Measurements from ENCODE around the gene RAB37.

Gene RAB37

DNA sequence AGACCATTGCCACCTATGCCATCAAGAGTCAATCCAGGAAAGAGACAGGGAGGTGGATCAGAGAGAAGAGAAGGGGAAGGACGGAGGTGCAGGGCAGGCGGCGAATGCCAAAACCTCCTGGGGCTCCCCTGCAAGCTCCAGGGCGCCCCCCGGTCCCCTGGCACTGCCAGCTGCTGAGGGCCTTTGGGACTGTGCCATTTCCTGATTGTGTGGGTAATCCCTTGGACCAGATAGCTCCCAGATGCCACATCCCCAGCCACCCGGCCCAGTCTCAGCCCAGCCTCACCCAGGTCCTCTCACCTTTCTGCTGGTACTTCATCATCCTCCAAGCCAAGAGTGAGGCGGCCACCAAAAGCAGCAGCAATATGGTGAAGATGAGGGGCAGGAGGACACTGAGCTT is 39.0 kb upstream of the RAB37 start:
- DNase-seq (ENCODE audit: low spot score) = no peak
- TF ChIP-seq, protein P1, sequence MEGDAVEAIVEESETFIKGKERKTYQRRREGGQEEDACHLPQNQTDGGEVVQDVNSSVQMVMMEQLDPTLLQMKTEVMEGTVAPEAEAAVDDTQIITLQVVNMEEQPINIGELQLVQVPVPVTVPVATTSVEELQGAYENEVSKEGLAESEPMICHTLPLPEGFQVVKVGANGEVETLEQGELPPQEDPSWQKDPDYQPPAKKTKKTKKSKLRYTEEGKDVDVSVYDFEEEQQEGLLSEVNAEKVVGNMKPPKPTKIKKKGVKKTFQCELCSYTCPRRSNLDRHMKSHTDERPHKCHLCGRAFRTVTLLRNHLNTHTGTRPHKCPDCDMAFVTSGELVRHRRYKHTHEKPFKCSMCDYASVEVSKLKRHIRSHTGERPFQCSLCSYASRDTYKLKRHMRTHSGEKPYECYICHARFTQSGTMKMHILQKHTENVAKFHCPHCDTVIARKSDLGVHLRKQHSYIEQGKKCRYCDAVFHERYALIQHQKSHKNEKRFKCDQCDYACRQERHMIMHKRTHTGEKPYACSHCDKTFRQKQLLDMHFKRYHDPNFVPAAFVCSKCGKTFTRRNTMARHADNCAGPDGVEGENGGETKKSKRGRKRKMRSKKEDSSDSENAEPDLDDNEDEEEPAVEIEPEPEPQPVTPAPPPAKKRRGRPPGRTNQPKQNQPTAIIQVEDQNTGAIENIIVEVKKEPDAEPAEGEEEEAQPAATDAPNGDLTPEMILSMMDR (IDR thresholded peaks at IDR 0.05) = no peak
- Histone ChIP-seq H3K27ac (no peak overlapping the region), H3K4me3 (no peak overlapping the region)

DNA sequence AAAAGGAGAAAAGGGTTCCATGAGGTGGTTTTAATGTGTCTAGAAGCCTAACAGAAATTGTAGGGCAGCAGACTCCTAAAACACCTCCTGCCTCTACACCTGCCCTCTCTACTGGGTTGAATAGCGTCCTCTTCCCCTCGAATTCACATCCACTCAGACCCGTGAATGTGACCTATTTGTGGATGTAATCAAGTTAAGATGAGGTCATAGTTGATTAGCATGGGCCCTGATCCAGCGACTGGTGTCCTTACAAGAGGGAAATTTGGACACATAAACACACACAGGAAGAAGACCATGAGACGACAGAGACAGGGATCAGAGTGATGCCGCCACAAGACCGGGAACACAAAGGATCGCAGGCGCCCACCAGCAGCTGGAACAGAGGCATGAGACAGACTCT is 37.8 kb upstream of the RAB37 start:
- Histone ChIP-seq H3K27ac (no peak overlapping the region), H3K4me3 (no peak overlapping the region)
- TF ChIP-seq, protein P1 (IDR thresholded peaks at IDR 0.05) = no peak
- no peak for DNase-seq (ENCODE audit: low spot score)

DNA sequence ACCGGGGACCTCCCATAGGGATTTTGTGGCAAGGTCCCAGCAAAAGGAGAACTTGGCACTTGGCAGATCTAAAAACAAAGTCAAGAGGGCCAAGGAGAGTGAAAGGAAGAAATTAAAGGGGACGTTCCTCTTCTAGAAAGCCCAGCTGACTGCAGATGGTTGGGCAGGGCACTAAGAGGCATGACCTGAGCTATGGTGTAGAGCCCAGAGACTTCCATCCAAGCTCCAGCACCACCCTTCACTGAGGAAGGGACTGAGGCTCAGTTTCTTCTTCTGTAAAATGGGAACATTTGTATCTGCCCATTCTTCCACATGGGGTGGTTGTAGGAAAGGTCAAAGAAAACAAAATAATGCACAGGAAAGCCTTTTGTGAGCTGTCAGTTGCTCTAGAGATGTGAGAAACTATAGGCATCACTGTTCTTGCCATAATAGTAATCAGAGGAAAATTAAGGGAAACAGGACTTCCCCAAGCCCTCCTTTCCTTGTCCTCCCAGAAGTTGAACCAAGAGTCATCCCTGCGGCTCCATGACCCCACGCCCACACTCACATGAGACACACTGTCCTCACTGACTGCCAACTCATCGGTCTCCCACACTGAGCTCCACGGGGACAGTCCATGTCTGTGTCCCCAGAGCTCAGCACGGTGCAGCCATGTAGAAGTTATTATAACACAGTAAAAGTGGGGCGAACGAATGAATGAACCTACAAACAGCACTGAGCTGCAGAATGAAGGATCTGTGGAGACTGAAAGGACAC is 34.8 kb upstream of the RAB37 start:
- TF ChIP-seq, protein P1 (IDR thresholded peaks at IDR 0.05) = no peak
- no peak for DNase-seq (ENCODE audit: low spot score)
- Histone ChIP-seq H3K4me3 (no peak overlapping the region), H3K27ac (no peak overlapping the region)

DNA sequence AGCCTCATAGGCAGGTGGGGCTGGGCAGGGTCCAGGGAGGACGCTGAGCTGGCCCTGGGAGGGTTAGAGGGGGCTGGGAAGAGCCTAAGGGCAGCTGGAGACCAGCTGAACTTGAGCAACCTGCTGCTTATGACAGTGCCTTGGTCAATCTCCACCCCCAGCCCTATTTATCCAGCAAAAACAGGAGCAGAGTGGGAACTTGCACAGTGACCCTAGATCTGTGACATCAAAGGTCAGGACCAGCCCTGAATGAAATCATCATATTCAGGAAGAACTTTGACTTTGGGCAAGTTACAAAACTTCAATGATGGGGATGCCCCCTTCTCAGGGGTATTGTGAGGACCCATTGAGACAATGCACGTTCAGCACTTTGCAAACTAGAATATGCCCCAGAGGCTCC is 33.7 kb upstream of the RAB37 start:
- TF ChIP-seq, protein P1 (IDR thresholded peaks at IDR 0.05) = no peak
- Histone ChIP-seq H3K4me3 (no peak overlapping the region), H3K27ac (no peak overlapping the region)
- DNase-seq (ENCODE audit: low spot score) = no peak

DNA sequence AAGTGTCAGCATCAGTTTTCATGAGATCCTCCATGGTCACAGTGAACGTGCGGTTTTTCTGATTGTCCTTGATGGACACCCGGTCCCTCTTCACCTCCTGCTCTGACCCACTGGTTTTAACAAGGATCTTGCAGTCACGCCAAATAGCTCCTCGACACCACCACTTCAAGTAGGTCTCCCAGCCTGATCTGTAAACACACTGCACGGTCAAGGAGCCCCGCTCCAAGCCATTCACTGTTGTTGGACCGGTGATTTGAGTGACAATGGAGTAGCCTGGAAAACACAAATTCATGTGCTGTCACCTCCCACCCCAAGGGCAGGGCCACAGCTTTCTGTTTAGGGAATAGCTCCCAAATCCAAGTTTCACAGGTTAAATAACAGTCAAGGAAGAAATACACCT is 32.5 kb upstream of the RAB37 start:
- no peak overlapping the region for H3K4me3 ChIP-seq
- TF ChIP-seq, protein P1 (IDR thresholded peaks at IDR 0.05) = no peak
- no peak for DNase-seq (ENCODE audit: low spot score)
- H3K27ac ChIP-seq = no peak overlapping the region

DNA sequence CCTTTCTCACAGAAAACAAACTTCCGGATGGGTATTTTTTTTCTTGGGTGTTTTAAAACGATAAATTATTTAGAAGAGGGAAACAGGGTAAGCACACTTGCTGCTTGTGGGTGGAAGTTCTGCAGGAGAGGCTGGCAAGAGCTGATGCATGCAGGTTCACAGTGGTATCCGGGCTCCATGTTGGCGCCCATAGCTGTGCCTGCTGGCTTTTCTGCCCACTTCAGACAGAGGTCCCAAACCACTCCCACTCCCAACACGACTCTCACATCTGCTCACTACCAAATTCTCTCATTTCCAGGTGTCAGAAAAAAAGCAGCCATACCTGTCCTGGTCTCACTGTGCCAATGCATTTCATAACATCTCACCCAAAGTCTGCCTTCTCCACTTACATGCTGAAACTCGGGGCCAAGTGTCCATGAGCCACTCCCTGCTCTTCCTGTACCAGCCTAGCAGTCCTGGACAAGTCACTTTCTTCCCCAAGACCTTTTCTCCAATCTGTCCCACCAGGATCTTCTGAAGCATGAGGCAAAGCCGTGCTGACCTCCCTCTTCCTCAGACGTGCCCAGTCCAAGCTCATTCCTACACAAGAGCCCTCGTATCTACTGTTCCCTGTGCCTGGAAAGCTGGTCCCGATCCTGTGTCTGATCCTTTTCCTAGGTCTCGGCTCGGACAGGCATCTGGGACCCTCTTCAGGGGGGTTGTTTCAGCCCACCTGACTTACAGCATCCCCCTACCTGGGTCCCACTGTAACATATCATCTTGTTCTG is 25.8 kb upstream of the RAB37 start:
- DNase-seq (ENCODE audit: low spot score) = no peak
- Histone ChIP-seq H3K4me3 (no peak overlapping the region), H3K27ac (no peak overlapping the region)
- TF ChIP-seq, protein P1 (IDR thresholded peaks at IDR 0.05) = no peak

DNA sequence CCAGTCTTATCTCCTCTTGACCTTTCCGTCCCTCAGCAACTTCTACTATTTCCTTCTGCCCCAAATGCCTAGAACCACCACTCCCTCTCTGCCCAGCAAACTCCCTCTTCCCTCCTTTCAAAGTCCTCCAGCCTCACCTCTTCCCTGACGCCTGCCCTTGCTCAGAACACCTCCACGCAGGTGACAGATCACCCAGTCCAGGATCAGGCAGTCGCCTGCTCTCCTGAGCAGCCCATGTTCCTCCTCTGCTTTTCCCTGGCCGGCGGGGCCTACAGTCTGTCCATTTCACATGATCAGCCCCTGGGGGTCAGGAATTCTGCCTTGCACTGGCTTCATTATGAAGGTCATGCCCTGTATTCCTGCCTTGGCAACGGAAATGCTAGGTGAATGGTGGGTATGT is 24.8 kb upstream of the RAB37 start:
- DNase-seq (ENCODE audit: low spot score) = no peak
- Histone ChIP-seq H3K4me3 (peak overlapping the region; percentile 34), H3K27ac (no peak overlapping the region)
- TF ChIP-seq, protein P1 (IDR thresholded peaks at IDR 0.05) = no peak

Measured in coronary artery (tissue), 2 donors.